Suprapubic skin (tissue), 3 donors: Measurements from ENCODE around the gene CLEC4M.

Source experiments
- POLR2A ChIP-seq, 2 donors: fragments of 450-650 bp; IDR thresholded peaks; one replicate each; pipeline ENCODE4 v1.6.1; 2017; ENCODE audit warnings: antibody characterized with exemption in 2 of 2, mild to moderate bottlenecking in 2 of 2, moderate library complexity in 2 of 2
- TF ChIP-seq, protein P1 (sequence below), 2 donors: fragments of 200-600 bp in 1 of 2; fragments of 450-650 bp in 1 of 2; sonication (generic) in 1 of 2; IDR thresholded peaks; one replicate each; pipeline ENCODE4 v1.5.1; 2016 to 2019; ENCODE audit warnings: antibody characterized with exemption in 2 of 2, mild to moderate bottlenecking in 1 of 2, moderate library complexity in 1 of 2

DNA sequence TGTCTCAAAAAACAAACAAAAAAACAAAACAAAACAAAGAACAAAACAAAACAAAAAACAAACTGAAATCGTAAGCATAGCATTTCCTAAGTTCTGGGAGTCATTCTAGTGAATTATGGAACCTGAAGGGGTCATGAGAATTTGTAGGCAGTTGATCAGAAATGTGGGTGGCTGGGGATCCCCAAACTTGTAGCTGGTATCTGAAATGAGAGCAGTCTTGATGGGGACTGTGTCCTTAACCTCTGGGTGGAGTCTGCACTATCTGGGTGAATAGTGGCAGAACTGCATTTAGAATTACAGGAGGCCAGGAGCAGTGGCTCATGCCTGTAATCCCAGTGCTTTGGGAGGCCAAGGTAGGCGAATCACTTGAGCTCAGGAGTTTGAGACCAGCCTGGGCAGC lies 37.3 kb upstream of the CLEC4M start:
- TF ChIP-seq, protein P1, sequence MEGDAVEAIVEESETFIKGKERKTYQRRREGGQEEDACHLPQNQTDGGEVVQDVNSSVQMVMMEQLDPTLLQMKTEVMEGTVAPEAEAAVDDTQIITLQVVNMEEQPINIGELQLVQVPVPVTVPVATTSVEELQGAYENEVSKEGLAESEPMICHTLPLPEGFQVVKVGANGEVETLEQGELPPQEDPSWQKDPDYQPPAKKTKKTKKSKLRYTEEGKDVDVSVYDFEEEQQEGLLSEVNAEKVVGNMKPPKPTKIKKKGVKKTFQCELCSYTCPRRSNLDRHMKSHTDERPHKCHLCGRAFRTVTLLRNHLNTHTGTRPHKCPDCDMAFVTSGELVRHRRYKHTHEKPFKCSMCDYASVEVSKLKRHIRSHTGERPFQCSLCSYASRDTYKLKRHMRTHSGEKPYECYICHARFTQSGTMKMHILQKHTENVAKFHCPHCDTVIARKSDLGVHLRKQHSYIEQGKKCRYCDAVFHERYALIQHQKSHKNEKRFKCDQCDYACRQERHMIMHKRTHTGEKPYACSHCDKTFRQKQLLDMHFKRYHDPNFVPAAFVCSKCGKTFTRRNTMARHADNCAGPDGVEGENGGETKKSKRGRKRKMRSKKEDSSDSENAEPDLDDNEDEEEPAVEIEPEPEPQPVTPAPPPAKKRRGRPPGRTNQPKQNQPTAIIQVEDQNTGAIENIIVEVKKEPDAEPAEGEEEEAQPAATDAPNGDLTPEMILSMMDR (IDR thresholded peaks at IDR 0.05) = no peak
- TF ChIP-seq POLR2A (IDR thresholded peaks at IDR 0.05) = no peak
